ENCODE data around the gene CDNF. TPM values are rescaled to one million over a fixed set of nuclear protein-coding genes. Genes with fewer than 3 reads are reported as not detected.

Gene CDNF
- total and polyA plus RNA-seq, 4 donors = 1.5 to 5.9 (median 2.9) TPM

DNA sequence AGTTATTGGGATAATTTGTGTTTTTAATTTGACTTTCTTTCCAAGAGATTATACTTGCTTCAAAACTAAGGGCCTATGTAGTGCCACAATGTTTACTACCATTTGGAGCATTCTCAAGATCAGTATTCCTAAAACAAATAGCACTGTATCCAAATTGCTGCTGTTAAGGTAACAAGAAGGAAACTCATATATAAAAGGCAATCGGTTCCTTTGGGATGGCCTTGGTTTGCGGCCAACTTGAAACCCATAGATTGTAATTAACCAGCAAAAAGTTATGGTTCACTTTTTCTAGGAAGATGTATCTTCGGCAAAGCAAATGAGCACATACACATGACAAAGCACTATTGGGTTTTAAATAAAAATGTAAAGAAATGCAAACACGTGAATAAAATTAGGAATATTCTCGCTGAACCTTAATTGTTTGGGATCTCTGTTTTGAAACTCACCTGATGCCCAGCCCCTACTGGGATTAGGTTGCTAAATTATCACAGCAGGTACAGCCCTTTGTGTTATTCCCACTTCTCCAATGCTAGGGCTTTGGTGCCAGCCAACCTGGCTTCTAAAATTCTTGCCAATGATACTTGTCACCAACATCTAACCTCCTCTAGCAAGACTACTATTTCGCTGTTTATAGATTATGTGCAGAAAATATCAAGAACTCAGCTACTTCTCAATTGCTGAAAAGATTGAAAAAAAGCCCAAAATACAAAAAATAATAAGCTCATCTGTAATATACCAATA, 16.0 kb downstream of the CDNF start:
- Histone ChIP-seq H3K4me1 (ENCODE audit: control insufficient read depth in 4 of 4, insufficient read depth in 4 of 4, low read length in 3 of 4) (no peaks in the 10 kb centered on the region), H3K4me3 (ENCODE audit: low read depth in 1 of 3, low read length in 3 of 3) (no peak overlapping the region), H3K9me3 (ENCODE audit: control insufficient read depth in 4 of 4, low read length in 3 of 4) (no peaks in the 10 kb centered on the region), H3K9ac (ENCODE audit: low read depth in 1 of 2, low read length in 2 of 2) (no peak overlapping the region), H3K27ac (ENCODE audit: low read depth in 1 of 2, low read length in 2 of 2) (no peak overlapping the region), H3K27me3 (ENCODE audit: control insufficient read depth in 4 of 4, insufficient read depth in 4 of 4, low read length in 3 of 4) (no peaks in the 10 kb centered on the region), H3K36me3 (ENCODE audit: control insufficient read depth in 4 of 4, insufficient read depth in 3 of 4, low read depth in 1 of 4, low read length in 3 of 4) (no peaks in the 10 kb centered on the region)
- 91% methylated on average over 6 of the region's 6 CpGs for WGBS
- no peak for DNase-seq (ENCODE audit: low spot score)
- TF ChIP-seq HNF4A (conservative IDR thresholded peaks at IDR 0.05) (no peak), RXRA (IDR thresholded peaks at IDR 0.05) (no peak), EGR1 (IDR thresholded peaks at IDR 0.05; ENCODE audit: low read depth in 2 of 2) (no peak), REST (IDR thresholded peaks at IDR 0.05) (no peak), HNF4G (IDR thresholded peaks at IDR 0.05) (no peak), FOXA1 (IDR thresholded peaks at IDR 0.05) (no peak), RAD21 (IDR thresholded peaks at IDR 0.05) (no peak), JUND (IDR thresholded peaks at IDR 0.05) (no peak), TAF1 (conservative IDR thresholded peaks at IDR 0.05) (no peak), YY1 (IDR thresholded peaks at IDR 0.05) (no peak), ATF3 (IDR thresholded peaks at IDR 0.05) (no peak), GABPA (IDR thresholded peaks at IDR 0.05 in 1 of 2, conservative IDR thresholded peaks at IDR 0.05 in 1 of 2) (no peak), NR2F2 (IDR thresholded peaks at IDR 0.05) (no peak), ZBTB33 (IDR thresholded peaks at IDR 0.05) (no peak), FOXA2 (IDR thresholded peaks at IDR 0.05) (no peak), SP1 (IDR thresholded peaks at IDR 0.05) (no peak)
- TF ChIP-seq, protein P1, sequence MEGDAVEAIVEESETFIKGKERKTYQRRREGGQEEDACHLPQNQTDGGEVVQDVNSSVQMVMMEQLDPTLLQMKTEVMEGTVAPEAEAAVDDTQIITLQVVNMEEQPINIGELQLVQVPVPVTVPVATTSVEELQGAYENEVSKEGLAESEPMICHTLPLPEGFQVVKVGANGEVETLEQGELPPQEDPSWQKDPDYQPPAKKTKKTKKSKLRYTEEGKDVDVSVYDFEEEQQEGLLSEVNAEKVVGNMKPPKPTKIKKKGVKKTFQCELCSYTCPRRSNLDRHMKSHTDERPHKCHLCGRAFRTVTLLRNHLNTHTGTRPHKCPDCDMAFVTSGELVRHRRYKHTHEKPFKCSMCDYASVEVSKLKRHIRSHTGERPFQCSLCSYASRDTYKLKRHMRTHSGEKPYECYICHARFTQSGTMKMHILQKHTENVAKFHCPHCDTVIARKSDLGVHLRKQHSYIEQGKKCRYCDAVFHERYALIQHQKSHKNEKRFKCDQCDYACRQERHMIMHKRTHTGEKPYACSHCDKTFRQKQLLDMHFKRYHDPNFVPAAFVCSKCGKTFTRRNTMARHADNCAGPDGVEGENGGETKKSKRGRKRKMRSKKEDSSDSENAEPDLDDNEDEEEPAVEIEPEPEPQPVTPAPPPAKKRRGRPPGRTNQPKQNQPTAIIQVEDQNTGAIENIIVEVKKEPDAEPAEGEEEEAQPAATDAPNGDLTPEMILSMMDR (IDR thresholded peaks at IDR 0.05; ENCODE audit: low read depth, low read length, missing input control) = no peak
- TF ChIP-seq, protein P2, sequence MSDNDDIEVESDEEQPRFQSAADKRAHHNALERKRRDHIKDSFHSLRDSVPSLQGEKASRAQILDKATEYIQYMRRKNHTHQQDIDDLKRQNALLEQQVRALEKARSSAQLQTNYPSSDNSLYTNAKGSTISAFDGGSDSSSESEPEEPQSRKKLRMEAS (IDR thresholded peaks at IDR 0.05) = no peak
